Activated gamma-delta T cell treated with Interleukin-2 at 50 U/mL for 16 hours (primary cell): ENCODE results near the gene UGT1A5.
"Not testable (repeated sequence)": the region's sequence is repeated elsewhere in the genome, so short reads cannot be mapped to it uniquely, and the experiment has no call there.

Experiments
- DNase-seq: peaks from one replicate; pipeline ENCODE4 v3.0.0-alpha.2; 2020

UGT1A5 gene

DNA sequence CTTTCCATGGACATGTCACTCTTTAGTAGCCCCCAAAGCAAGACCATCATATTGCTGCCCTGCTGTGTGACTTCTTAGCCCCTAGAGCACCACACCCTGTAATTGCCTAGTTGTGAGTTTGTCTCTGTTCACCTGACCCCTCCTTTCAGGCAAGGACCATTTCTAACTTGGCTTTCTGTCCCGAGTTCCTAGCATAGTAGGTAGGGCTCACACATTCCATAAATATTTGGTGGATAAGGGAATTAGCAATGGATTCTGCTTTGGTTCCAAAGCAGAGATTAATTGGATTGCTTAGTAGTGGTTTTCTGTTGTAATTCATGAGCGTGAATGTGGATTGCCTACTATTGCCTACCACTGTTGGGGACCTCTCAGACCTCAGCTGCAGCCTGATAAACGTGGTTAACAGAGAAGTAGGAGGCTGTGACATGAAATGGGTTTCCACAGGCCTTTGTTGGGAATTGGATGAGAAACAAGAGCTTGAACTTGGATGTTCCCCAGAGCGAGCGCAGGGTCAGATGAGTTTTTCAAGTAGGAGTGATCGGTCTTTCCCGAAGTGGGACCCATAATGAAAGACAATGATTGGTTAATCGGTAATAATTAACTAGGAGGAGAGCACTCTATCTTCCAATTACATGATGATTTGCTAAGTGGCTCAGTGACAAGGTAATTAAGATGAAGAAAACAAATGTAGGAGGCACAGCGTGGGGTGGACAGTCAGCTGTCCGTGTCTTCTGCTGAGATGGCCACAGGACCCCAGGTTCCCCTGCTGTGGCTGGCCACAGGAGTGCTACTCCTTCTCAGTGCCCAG lies 34.0 kb downstream of the UGT1A5 start:
- DNase-seq: no peak

DNA sequence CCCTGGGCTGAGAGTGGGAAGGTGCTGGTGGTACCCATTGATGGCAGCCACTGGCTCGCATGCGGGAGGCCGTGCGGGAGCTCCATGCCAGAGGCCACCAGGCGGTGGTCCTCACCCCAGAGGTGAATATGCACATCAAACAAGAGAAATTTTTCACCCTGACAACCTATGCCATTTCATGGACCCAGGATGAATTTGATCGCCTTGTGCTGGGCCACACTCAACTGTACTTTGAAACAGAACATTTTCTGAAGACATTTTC lies 34.5 kb downstream of the UGT1A5 start:
- DNase-seq: no peak

DNA sequence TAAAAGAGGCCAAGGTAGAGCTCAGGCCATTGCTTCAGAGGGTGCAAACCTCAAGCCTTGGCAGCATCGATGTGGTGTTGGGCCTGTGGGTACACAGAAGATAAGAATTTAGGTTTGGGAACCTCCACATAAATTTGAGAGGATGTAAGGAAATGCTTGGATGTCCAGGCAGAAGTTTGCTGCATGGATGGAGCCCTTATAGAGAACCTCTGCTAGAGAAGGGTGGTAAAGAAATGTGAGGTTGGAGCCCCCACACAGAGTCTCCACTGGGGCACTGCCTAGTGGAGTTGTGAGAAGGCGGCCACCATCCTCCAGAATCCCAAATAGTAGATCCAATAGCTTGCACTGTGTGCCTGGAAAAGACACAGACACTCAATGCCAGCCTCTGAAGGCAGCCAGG lies 38.0 kb downstream of the UGT1A5 start:
- DNase-seq: not testable (repeated sequence)

DNA sequence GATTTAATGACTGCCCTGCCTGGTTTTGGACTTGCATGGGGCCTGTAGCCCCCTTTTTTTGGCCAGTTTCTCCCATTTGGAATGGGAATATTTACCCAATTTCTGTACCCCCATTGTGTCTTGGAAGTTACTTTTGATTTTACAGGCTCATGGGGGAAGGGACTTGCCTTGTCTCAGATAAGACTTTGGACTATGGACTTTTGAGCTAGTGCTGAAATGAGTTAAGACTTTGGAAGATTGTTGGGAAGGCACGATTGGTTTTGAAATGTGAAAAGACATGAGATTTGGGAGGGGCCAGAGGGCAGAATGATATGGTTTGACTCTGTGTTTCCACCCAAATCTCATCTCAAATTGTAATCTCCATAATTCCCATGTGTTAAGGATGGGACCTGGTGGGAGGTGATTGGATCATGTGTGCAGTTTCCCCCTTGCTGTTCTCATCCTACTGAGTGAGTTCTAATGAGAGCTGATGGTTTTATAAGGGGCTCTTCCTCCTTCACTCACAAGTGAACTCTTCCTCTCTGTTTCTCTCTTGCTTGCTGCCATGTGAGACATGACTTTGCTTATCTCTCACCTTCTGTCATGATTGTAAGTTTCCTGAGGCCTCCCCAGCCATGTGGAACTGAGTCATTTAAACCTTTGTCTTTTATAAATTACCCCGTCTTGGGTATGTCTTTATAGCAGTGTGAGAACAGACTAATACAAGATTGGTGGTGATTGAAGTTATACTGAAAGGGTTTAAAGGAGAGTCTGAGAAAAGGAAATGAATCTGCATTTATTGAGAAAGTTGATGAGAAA lies 38.7 kb downstream of the UGT1A5 start:
- not testable (repeated sequence) for DNase-seq

DNA sequence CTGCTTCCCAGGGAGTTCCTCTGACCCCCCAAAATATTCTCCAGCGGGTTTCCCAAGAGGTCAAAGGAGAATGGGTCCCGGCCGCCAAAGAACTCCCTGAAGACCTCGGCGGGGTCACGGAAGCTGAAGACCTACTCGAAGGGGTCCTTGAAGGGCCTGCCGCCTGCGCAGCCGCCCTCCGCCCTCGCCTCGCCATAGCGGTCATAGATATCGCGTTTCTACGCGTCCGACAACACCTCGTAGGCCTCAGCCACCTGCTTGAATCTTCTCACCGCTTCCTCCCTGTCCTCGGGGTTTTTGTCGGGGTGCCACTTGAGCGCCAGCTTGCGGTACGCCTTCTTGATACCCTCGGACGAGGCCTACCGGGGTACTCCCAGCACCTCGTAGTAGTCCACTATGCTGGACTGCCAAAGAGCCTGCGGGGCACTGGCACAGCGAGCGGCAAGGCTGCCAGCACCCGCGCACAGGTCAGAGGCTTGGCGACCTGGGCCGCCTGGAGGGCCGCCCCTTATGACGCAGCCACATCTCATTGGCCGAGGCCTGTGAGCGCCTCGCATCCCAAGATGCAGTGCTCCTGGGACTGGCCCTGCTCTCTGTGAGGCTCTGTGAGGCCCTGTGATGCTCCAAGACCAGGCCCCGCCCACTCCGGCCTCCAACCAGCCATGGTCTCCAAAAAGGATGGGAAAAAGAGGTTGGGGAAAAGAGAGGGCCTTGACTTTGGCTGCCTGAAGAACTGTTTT lies 42.3 kb downstream of the UGT1A5 start:
- DNase-seq: no peak

DNA sequence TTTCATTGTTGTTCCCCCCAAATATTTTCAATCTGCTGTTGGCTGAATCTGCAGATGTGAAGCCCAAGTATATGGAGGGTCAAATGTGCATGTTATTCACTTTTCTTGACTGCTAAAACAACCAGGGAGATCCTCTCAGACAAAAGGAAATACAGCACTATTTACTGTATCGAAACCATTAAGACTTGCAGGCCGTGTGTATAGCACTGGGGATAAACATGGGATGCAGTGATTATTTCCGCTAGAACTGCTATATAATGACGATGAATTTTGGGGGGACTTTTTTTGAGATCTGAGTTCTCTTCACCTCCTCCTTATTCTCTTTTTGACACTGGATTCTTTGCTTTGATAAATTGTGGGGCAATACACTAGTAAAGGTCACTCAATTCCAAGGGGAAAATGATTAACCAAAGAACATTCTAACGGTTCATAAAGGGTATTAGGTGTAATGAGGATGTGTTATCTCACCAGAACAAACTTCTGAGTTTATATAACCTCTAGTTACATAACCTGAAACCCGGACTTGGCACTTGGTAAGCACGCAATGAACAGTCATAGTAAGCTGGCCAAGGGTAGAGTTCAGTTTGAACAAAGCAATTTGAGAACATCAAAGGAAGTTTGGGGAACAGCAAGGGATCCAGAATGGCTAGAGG lies 43.8 kb downstream of the UGT1A5 start:
- no peak for DNase-seq

DNA sequence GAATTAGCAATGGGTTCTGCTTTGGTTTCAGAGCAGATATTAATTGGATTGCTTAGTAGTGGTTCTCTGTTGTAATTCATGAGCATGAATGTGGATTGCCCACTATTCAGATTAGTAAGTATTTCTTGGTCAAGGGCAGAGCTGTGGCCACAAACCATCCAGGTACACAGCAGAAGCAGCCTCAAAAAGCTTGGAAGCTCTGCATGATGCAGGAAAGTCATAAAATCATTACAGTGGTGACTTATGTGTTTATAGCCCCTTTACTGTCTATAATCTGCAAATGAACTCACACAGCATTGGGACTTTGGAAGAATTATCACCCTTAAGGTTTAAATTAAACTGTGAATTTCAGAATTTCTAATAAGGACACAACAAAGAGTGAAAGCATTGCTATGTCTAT lies 45.4 kb downstream of the UGT1A5 start:
- DNase-seq: no peak

DNA sequence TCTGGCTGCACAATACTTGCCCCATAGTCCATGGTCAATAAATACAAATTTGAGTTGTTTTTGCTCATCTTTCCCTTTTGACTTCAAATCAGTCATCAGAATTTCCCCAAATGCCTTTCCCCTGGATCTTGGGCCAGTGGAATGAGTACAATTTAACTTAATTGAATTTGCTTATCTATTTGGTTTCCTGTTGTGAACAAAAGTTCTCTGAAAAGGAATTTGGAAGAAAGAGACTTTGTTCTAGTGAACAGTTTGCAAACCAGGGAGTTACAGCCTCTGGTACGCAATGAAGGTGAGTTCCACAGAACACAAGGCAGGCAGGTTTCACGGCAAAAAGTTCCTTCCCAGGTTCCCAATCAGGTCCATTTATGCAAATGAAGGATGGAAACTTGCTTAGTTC lies 46.1 kb downstream of the UGT1A5 start:
- DNase-seq: no peak

DNA sequence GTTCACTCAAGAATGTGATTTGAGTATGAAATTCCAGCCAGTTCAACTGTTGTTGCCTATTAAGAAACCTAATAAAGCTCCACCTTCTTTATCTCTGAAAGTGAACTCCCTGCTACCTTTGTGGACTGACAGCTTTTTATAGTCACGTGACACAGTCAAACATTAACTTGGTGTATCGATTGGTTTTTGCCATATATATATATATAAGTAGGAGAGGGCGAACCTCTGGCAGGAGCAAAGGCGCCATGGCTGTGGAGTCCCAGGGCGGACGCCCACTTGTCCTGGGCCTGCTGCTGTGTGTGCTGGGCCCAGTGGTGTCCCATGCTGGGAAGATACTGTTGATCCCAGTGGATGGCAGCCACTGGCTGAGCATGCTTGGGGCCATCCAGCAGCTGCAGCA lies 47.3 kb downstream of the UGT1A5 start, which contains the start of gene UGT1A1:
TSS of gene UGT1A1 (plus strand) at position 228 of the 400 bp plus-strand sequence. CDS start at position 246, 18 bp downstream.
- DNase-seq: no peak

DNA sequence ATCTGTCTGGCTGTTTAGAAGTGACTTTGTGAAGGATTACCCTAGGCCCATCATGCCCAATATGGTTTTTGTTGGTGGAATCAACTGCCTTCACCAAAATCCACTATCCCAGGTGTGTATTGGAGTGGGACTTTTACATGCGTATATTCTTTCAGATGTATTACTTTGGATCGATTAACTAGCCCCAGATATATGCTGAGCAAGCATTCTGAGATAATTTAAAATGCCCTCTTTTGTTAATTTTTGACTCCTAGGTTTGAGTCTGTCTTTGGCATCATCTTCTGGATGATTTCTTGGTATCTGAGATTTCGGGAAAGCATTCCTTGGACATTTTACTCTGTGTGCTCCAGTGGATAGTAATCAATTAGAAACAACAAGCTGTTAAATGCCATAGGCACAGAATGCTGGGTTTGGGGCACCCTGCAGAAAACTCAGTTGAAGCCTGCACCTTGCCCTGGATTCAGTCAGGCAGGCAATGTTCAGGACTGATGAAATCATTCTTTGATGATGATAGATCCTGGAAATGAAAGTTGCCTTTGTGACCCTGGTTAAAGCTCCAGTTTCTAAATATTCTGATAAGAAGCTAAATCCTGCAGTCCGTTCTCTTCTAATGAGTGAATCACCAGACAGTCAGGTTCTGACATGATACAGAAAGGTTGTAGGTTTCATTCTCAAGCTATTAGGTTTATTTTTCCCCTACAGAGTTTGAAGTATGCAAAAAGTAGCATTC lies 48.5 kb downstream of the UGT1A5 start:
- no peak for DNase-seq

DNA sequence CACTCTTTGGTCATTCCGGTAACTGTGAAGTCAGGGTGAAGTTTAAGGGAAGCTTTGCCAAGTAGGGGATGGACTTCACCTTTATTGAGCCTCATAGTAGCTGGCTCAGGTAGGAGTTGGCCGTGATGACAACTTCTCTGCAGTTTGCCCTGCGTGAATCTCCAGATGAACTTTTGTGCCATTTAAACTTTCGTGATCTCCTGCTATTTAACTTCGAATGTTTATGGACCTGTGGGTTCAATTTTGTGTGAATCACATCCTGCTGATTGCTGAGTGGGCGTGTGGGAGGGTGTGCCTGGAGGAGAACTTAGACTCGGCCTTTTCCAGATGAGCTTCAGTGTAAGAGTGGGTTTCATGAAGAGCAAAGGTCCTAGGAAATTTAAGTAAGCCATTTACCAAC lies 51.6 kb downstream of the UGT1A5 start:
- DNase-seq: no peak

DNA sequence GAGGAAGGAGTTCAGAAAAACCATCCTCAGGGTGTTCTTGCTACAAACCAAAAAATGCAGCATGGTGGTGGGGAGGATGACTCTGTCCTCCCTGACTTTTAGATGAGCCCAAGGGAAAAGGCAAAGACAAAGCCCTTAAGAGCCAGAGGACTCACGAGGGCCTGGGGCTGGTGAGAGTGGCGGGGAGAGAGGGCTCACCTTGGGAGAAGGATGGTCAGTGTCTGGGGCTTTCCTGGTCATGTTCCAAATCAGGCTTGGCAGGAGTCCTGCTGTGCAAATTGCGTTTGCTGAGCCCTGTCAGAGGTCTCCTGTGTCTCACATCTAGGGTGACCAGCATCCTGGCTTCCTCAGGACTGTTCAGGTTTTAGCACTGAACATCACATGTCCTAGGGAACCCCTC lies 52.1 kb downstream of the UGT1A5 start:
- DNase-seq: no peak

DNA sequence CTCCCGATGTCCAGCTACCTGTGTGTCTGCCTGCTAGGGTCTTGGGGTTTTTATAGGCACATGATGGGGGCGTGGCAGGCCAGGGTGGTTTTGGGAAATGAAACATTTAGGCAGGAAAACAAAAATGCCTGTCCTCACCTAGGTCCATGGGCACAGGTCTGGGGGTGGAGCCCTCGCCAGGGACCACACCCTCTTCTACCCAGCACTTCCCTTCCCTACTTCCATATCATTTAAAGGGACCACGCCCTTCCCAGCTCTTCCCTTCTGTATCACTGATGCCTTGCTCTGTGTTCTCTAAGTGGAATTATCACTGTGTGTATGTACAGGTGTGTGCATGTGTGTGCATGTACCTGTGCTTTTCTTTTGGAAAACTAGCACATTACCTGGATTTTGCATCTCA lies 53.7 kb downstream of the UGT1A5 start:
- no peak for DNase-seq

DNA sequence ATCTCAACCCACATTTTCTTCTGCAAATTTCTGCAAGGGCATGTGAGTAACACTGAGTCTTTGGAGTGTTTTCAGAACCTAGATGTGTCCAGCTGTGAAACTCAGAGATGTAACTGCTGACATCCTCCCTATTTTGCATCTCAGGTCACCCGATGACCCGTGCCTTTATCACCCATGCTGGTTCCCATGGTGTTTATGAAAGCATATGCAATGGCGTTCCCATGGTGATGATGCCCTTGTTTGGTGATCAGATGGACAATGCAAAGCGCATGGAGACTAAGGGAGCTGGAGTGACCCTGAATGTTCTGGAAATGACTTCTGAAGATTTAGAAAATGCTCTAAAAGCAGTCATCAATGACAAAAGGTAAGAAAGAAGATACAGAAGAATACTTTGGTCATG lies 55.4 kb downstream of the UGT1A5 start:
- DNase-seq: no peak

DNA sequence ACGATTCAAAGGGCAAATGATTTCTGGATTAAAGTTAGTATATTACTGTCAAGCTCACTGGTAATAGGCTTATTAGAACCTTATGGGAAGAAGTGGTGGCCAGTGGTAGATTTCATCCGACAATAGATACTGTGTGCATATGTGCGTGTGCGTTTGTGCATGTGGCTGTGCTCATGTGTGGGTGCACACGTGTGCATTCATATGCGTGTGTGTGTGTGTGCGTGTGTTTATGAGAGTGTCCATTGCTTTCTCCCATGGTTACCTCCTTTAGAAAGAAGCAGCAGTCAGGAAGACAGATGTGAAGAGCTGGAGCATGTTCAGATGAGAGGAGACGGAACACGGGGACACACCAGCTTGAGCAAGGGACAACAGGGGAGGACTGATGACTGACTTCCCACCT lies 56.6 kb downstream of the UGT1A5 start:
- no peak for DNase-seq

DNA sequence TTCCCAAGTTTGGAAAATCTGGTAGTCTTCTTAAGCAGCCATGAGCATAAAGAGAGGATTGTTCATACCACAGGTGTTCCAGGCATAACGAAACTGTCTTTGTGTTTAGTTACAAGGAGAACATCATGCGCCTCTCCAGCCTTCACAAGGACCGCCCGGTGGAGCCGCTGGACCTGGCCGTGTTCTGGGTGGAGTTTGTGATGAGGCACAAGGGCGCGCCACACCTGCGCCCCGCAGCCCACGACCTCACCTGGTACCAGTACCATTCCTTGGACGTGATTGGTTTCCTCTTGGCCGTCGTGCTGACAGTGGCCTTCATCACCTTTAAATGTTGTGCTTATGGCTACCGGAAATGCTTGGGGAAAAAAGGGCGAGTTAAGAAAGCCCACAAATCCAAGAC lies 59.4 kb downstream of the UGT1A5 start:
- no peak for DNase-seq

DNA sequence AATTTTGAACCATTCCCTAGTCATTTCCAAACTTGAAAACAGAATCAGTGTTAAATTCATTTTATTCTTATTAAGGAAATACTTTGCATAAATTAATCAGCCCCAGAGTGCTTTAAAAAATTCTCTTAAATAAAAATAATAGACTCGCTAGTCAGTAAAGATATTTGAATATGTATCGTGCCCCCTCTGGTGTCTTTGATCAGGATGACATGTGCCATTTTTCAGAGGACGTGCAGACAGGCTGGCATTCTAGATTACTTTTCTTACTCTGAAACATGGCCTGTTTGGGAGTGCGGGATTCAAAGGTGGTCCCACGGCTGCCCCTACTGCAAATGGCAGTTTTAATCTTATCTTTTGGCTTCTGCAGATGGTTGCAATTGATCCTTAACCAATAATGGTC lies 59.9 kb downstream of the UGT1A5 start:
- no peak for DNase-seq

DNA sequence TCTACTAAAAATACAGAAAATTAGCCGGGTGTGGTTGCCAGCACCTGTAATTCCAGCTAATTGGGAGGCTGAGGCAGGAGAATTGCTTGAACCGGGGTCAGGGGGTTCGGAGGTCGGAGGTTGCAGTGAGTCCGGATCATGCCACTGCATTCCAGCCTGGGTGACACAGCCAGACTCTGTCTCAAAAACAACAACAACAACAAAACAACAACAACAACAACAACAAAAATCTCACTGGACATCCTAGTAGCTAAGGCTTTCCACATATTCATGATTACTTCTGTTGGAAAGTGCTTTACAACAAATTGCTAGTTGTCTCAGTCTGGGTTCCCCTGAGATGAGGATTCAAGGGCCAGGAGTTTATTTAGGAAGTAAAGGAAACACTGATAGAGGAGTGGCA lies 61.1 kb downstream of the UGT1A5 start:
- DNase-seq: no peak

DNA sequence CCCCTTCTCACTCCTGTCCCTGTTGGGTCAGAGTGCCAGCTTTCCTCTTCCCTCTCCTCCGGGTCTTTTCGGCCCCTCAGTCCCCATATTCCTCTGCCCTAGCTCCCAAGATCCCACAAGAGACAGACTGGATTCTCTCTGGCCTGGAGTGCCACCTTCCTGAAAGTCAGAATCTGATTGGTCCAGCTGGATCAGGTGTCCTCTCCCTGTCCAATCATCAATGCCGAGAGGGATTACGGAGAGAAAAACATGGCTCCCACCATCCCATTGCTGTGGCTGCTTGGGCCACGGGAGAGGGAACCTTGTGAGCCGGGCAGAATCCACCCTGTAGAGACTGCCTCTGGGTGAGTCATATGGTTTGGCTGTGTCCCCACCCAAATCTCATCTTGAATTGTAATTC lies 62.7 kb downstream of the UGT1A5 start:
- no peak for DNase-seq

DNA sequence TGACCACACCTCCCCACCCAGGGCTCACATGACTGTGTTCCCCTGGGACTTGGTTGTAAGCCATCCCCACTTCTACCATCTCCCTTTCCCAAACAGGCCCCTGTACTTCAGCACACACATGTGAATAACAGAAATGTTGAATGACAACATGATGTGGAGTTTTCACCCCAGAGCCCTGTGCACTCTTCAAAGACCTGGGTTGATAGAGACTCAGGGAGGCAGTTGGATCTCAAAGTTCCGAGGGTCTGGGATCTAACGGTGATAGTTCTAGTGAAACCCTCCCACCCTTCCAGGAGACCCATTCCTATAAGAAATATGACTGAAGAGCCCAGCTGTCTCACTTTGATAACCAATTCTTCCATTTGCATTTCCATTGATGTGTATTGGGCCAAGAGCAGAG lies 65.3 kb downstream of the UGT1A5 start, which contains the start of gene MROH2A:
TSS of gene MROH2A (plus strand) at position 301 of the 400 bp plus-strand sequence. CDS start 1,029 bp downstream, outside the sequence.
- DNase-seq: no peak

DNA sequence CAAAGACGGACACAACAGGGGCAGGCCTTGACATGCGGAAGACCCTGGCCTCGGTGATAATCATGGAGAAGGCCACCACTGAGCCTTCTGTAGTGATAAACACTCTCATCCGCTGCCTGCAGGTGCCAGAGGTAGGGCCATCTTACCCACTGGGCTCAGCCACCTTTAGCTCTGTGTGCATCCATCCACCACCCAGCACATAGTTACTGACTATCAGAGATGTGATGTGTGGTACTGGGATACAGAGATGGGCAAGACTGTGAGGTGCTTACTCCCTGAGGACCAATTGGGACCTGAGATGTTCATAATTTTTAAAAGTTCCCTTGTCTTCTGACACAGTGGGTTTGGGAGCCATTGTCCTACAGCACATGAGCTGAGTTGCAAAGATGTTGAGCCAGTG lies 67.0 kb downstream of the UGT1A5 start:
- no peak for DNase-seq

DNA sequence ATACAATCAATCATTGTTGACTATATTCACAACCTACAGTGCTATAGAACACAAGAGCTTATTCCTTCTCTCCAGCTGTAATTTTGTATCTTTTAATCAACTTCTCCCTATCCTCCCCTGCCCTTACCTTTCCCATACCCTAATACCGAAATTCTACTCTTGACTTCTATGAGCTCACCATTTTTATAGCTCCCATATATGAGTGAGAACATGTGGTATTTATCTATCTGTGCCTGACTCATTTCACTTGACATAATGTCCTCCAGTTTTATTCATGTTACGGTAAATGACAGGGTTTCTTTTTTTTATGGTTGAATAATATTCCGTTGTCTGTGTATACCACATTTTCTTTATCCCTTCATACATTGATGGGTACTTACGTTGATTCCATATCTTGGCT lies 68.1 kb downstream of the UGT1A5 start:
- no peak for DNase-seq

DNA sequence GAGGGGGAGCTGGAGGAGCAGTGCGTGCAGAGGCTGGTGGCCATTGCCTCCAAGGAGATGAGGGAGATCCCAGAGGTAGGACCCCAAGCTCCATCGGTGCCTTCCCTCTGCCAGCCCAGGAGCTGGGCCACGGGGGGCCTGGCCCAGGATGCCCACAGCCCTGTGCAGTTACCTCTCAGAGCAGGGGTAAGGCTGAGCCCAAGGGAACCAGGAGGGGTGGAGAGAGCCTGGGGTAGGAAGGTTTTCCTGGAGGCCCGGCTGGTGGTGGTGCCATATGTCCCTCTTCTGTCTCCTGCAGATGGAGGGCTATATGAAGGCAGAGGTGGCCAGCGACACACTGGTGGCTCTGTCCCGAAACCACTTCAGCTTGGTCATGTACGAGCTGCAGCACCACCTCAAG lies 76.8 kb downstream of the UGT1A5 start:
- DNase-seq: no peak
